MM.1S (cell line): ENCODE results near the gene ABCB6.

Source experiments
- DNase-seq: peaks from one replicate; pipeline ENCODE4 v3.0.0-alpha.2; 2015
- H2AFZ ChIP-seq: fragments of 300-600 bp; sonication (generic); 2 replicates; pipeline ENCODE4 v1.6.0; 2016; ENCODE audit warnings: antibody characterized with exemption, low read length
- H3F3A ChIP-seq: fragments of 300-600 bp; sonication (generic); 2 replicates; pipeline ENCODE4 v1.6.1; 2016; ENCODE audit warnings: mild to moderate bottlenecking, antibody characterized with exemption, low read length, moderate library complexity, mixed read lengths; ENCODE audit not compliant: insufficient read depth
- H3K27ac ChIP-seq: fragments of 300-600 bp; sonication (generic); 2 replicates; pipeline ENCODE4 v1.5.1; 2016; ENCODE audit warnings: mild to moderate bottlenecking, low read length
- H3K27me3 ChIP-seq: fragments of 300-600 bp; sonication (generic); replicated peaks from 2 replicates; pipeline ENCODE4 v1.6.0; 2016; ENCODE audit warnings: low read length; ENCODE audit not compliant: insufficient read depth
- H3K36me3 ChIP-seq: fragments of 300-600 bp; sonication (generic); replicated peaks from 2 replicates; pipeline ENCODE4 v1.6.1; 2016; ENCODE audit warnings: mild to moderate bottlenecking, low read length, mixed read lengths; ENCODE audit not compliant: insufficient read depth
- H3K4me1 ChIP-seq: fragments of 300-600 bp; sonication (generic); 2 replicates; pipeline ENCODE4 v1.6.1; 2016; ENCODE audit warnings: low read length, mixed read lengths
- H3K4me2 ChIP-seq: fragments of 300-600 bp; sonication (generic); 2 replicates; pipeline ENCODE4 v1.6.0; 2016; ENCODE audit warnings: low read depth, low read length
- H3K4me3 ChIP-seq: fragments of 300-600 bp; sonication (generic); 2 replicates; pipeline ENCODE4 v1.5.1; 2016; ENCODE audit warnings: low read length, mixed read lengths
- H3K79me2 ChIP-seq: fragments of 300-600 bp; sonication (generic); 2 replicates; pipeline ENCODE4 v1.6.1; 2016; ENCODE audit warnings: mixed run types, low read length, mixed read lengths
- H3K9ac ChIP-seq: fragments of 300-600 bp; sonication (generic); 2 replicates; pipeline ENCODE4 v1.6.1; 2016; ENCODE audit warnings: low read length, mixed read lengths
- H3K9me2 ChIP-seq: fragments of 300-600 bp; sonication (generic); replicated peaks from 2 replicates; pipeline ENCODE4 v1.6.1; 2016; ENCODE audit warnings: mild to moderate bottlenecking, low read length, mixed read lengths; ENCODE audit not compliant: insufficient read depth
- H3K9me3 ChIP-seq: fragments of 300-600 bp; sonication (generic); replicated peaks from 2 replicates; pipeline ENCODE4 v1.6.1; 2016; ENCODE audit warnings: mild to moderate bottlenecking, low read length, mixed read lengths; ENCODE audit not compliant: insufficient read depth
- H4K20me1 ChIP-seq: fragments of 300-600 bp; sonication (generic); 2 replicates; pipeline ENCODE4 v1.6.1; 2016; ENCODE audit warnings: mild to moderate bottlenecking, low read length, moderate library complexity, mixed read lengths; ENCODE audit not compliant: insufficient read depth
- CTCF ChIP-seq: fragments of 300-600 bp; sonication (generic); IDR thresholded peaks from 2 replicates; pipeline ENCODE4 v1.5.1; 2016; ENCODE audit warnings: antibody characterized with exemption, low read length, mixed read lengths
- EZH2 ChIP-seq: fragments of 300-600 bp; sonication (generic); optimal IDR thresholded peaks from 2 replicates; pipeline ENCODE3; 2017; ENCODE audit warnings: low read depth, mild to moderate bottlenecking, antibody characterized with exemption, low read length, mixed read lengths
- EZH2phosphoT487 ChIP-seq: fragments of 300-600 bp; sonication (generic); IDR thresholded peaks from 2 replicates; pipeline ENCODE4 v1.6.1; 2018; ENCODE audit warnings: antibody characterized with exemption, low read length

Gene ABCB6

DNA sequence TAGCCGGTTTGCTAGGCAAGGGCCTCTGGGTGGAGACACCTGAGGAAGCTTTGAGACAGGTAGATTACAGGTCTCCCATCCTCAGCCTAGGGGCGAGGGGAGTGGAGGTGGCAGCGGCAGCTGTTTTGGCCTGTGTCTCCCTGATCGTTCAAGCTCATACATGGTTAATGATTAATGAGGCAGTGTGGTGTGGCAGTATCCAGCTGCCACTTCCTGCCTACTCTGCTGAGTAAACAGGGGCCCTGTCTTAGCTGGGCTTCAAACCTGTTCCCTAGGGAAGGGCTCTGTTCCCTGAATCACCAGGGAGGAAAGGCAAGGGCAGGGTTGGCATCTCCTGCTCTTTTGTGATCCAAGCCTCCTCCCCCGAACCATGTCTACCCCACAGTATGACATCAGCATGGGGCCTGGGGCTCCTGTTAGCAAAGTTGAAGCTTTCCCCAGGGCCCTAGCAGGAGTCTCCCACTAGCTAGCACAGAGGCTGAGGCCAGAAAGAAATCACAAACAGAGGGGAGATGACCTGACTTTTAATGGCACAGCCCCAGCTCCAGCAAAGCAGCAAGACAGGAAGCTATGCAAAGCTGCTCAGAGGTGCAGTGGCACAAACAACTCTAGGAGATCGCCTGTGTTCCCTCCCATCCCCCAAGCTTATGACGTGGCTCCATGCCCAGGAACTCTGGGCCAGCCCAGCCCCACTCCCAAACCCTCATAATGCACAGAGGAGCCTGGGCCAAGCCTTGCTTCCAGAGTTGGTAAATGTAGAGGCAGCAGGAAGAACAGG lies 30.6 kb upstream of the ABCB6 start:
- peak overlapping the region; percentile 89 for H3K27ac ChIP-seq
- DNase-seq = peak; percentile 75
- H3K27me3 ChIP-seq = no peaks in the 10 kb centered on the region
- TF ChIP-seq EZH2 (no peak), EZH2phosphoT487 (no peak), CTCF (no peak)
- H3K79me2 ChIP-seq = peaks cover 68% of the 10 kb centered on the region
- no peaks in the 10 kb centered on the region for H3K9me3 ChIP-seq
- peak overlapping the region; percentile 56; the same call in 1 of the 2 replicates for H3K9ac ChIP-seq
- peak overlapping the region; percentile 69 for H3K4me2 ChIP-seq
- H3K4me3 ChIP-seq = no peak overlapping the region; the same call in 1 of the 2 replicates
- no peaks in the 10 kb centered on the region for H3K9me2 ChIP-seq
- H3F3A ChIP-seq = peaks cover 41% of the 10 kb centered on the region
- H4K20me1 ChIP-seq = no peaks in the 10 kb centered on the region
- H2AFZ ChIP-seq = no peak overlapping the region
- peaks cover 60% of the 10 kb centered on the region for H3K4me1 ChIP-seq
- H3K36me3 ChIP-seq = 0 out of 2 replicates have a peak, but pooled peaks cover 6% of the 10 kb centered on the region

DNA sequence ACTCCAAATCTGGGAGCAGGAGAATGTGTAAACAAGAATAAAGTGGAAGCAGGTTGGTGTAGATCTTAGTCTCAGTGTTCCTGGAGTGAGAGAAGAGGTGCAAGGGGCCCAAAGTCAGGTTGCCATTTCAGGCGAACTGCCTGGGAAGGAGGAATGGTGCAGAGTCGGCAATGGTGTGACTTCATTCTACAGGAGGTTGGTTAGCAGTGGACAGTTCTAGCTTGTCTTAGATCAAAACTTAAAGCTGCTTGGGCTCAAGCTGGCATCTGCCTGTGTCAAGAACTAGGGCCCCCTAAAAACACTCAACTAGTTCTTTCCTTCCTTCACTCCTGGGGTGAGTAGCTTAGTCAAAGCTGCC lies 30.1 kb upstream of the ABCB6 start:
- Histone ChIP-seq H3F3A (peaks cover 36% of the 10 kb centered on the region), H3K27ac (peak overlapping the region; percentile 89), H2AFZ (no peak overlapping the region), H3K4me2 (peak overlapping the region; percentile 69), H3K9ac (peak overlapping the region; percentile 56; the same call in 1 of the 2 replicates), H3K27me3 (no peaks in the 10 kb centered on the region), H3K9me3 (no peaks in the 10 kb centered on the region), H3K36me3 (0 out of 2 replicates have a peak, but pooled peaks cover 6% of the 10 kb centered on the region), H4K20me1 (no peaks in the 10 kb centered on the region), H3K9me2 (no peaks in the 10 kb centered on the region), H3K79me2 (peaks cover 68% of the 10 kb centered on the region), H3K4me1 (peaks cover 61% of the 10 kb centered on the region), H3K4me3 (no peak overlapping the region)
- no peak for TF ChIP-seq EZH2phosphoT487
- no peak for TF ChIP-seq EZH2
- no peak for TF ChIP-seq CTCF
- DNase-seq = no peak

- no peaks in the 10 kb centered on the region for H3K9me2 ChIP-seq
- peaks cover 61% of the 10 kb centered on the region for H3K4me1 ChIP-seq
- H3K79me2 ChIP-seq = peaks cover 60% of the 10 kb centered on the region
- H4K20me1 ChIP-seq = no peaks in the 10 kb centered on the region
- peak; percentile 49 for DNase-seq
- H3K27ac ChIP-seq = peak overlapping the region; percentile 89; the same call in 1 of the 2 replicates
- H2AFZ ChIP-seq = no peak overlapping the region
- H3K36me3 ChIP-seq = 0 out of 2 replicates have a peak, but pooled peaks cover 6% of the 10 kb centered on the region
- no peak overlapping the region for H3K4me3 ChIP-seq
- no peaks in the 10 kb centered on the region for H3K9me3 ChIP-seq
- H3F3A ChIP-seq = peaks cover 31% of the 10 kb centered on the region
- H3K4me2 ChIP-seq = peak overlapping the region; percentile 41
- no peak overlapping the region for H3K9ac ChIP-seq
- no peaks in the 10 kb centered on the region for H3K27me3 ChIP-seq
- TF ChIP-seq EZH2phosphoT487 (no peak), EZH2 (no peak), CTCF (no peak)
These were observed 29.2 kb upstream of the ABCB6 start for GRCh38 chr2:219247678-219248642.
